Tibial nerve (tissue), 4 donors: Measurements from ENCODE around the gene DCDC2C. TPM values are rescaled to one million over a fixed set of nuclear protein-coding genes. Genes with fewer than 3 reads are reported as not detected.

Source experiments
- DNase-seq, 2 donors: peaks; one replicate each; pipeline ENCODE4 v3.0.0-alpha.2; 2019; ENCODE audit warnings: low spot score in 2 of 2
- H3K27ac ChIP-seq, 4 donors: fragments of 200-600 bp; sonication (generic) in 3 of 4; one replicate each; pipeline ENCODE4 v1.5.1; 2017 to 2019; ENCODE audit warnings: mild to moderate bottlenecking in 1 of 4
- H3K27me3 ChIP-seq, 2 donors: fragments of 200-600 bp; sonication (generic) in 1 of 2; one replicate each; pipeline versions ENCODE4 v1.5.1 to v1.6.0; 2017 to 2019
- H3K36me3 ChIP-seq, 3 donors: fragments of 200-600 bp; sonication (generic); one replicate each; pipeline ENCODE4 v1.5.1; 2018 to 2019
- H3K4me1 ChIP-seq, 4 donors: fragments of 200-600 bp; sonication (generic) in 3 of 4; one replicate each; pipeline ENCODE4 v1.5.1; 2017 to 2019
- H3K4me3 ChIP-seq, 4 donors: fragments of 200-600 bp; sonication (generic) in 3 of 4; one replicate each; pipeline ENCODE4 v1.5.1; 2017 to 2019; ENCODE audit warnings: mild to moderate bottlenecking in 1 of 4, moderate library complexity in 1 of 4
- H3K9me3 ChIP-seq, 4 donors: fragments of 200-600 bp; sonication (generic) in 3 of 4; one replicate each; pipeline ENCODE4 v1.5.1; 2017 to 2019
- EP300 ChIP-seq, 2 donors: sonication (generic); formaldehyde crosslinking; IDR thresholded peaks; one replicate each; pipeline ENCODE4 v1.6.1; 2017; ENCODE audit warnings: antibody characterized with exemption in 2 of 2, mild to moderate bottlenecking in 1 of 2
- POLR2A ChIP-seq, 2 donors: fragments of 450-650 bp; IDR thresholded peaks; one replicate each; pipeline ENCODE4 v1.6.1; 2017; ENCODE audit warnings: antibody characterized with exemption in 2 of 2, mild to moderate bottlenecking in 2 of 2, moderate library complexity in 2 of 2
- WGBS, 2 donors: methylation state at CpG; one replicate each; pipeline ENCODE4 v1.1.5; 2018; 5-methylcytosine and 5-hydroxymethylcytosine counted together
- total RNA-seq, 4 donors: library from RNA; depleted of rRNA; stranded (reverse); fragments of >200 nt; gene quantifications; one replicate each; pipeline ENCODE4 v1.1.0, GENCODE V29; 2016
- TF ChIP-seq, protein P1 (sequence below), 5 experiments: fragments of 200-600 bp in 3 of 5; fragments of 450-650 bp in 2 of 5; sonication (generic) in 3 of 5; IDR thresholded peaks; one replicate each; pipeline ENCODE4 v1.5.1; 2016 to 2019; ENCODE audit warnings: antibody characterized with exemption in 5 of 5, mild to moderate bottlenecking in 3 of 5, moderate library complexity in 2 of 5

The DCDC2C gene
- total RNA-seq, 4 donors from 2014 or later, result 2.9 to 22.3 (median 5.6) TPM

DNA sequence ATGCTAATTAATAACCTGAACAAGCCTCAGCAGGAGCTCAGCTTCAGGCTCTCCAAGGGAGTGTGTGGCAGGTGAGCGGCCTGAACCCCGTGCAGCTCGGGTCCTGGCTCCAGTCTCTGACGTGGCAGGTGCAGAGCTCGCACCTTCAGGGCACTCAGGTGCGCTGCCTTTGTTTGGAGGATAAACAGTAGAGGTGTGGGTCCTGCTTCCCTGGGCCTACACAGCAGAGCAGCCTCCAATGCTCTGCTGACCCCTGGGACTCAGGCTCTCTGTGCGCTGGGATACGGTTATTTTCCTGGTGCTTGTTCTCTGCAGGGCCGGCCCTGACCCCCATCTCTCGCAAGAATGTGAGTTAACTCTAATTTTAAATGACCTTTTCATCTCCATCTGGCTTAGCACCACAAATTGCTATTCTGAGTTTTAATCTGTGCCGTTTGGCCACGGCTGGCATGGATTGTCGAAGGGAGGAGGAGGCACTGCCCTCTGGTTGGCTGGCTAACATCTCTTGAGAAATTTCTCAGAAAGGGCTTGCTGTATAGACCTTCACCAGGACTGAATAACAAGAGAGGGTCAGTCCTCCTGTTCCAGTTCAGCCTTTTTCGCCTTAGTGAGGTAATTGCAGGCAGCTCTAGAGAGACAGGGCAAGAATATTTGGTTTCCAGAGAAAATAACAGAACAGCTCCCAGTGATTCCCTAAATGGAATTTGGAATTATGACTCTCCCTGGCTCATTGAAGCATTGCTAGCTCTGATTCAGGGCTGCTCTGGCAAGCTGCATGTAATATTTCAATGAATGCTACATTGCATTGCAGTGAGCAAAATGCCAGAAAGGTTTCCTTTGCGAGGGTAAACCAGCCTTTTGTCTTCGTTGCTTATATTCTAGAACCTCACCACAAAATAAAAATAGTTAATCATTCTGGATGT, 161.8 kb downstream of the DCDC2C start:
- no peaks in the 10 kb centered on the region for H3K27me3 ChIP-seq
- 48 to 51% methylated on average over 16 of the region's 16 CpGs for WGBS, 2 donors
- H3K4me3 ChIP-seq, result no peak overlapping the region
- TF ChIP-seq POLR2A (IDR thresholded peaks at IDR 0.05) (no peak), EP300 (IDR thresholded peaks at IDR 0.05) (no peak)
- TF ChIP-seq, protein P1, sequence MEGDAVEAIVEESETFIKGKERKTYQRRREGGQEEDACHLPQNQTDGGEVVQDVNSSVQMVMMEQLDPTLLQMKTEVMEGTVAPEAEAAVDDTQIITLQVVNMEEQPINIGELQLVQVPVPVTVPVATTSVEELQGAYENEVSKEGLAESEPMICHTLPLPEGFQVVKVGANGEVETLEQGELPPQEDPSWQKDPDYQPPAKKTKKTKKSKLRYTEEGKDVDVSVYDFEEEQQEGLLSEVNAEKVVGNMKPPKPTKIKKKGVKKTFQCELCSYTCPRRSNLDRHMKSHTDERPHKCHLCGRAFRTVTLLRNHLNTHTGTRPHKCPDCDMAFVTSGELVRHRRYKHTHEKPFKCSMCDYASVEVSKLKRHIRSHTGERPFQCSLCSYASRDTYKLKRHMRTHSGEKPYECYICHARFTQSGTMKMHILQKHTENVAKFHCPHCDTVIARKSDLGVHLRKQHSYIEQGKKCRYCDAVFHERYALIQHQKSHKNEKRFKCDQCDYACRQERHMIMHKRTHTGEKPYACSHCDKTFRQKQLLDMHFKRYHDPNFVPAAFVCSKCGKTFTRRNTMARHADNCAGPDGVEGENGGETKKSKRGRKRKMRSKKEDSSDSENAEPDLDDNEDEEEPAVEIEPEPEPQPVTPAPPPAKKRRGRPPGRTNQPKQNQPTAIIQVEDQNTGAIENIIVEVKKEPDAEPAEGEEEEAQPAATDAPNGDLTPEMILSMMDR (IDR thresholded peaks at IDR 0.05), result no peak
- H3K9me3 ChIP-seq, result no peaks in the 10 kb centered on the region
- DNase-seq, result no peak
- H3K4me1 ChIP-seq, result peaks cover 0 to 16% (median 0%) of the 10 kb centered on the region in 4 donors
- H3K36me3 ChIP-seq, result no peaks in the 10 kb centered on the region
- H3K27ac ChIP-seq, result no peak overlapping the region

DNA sequence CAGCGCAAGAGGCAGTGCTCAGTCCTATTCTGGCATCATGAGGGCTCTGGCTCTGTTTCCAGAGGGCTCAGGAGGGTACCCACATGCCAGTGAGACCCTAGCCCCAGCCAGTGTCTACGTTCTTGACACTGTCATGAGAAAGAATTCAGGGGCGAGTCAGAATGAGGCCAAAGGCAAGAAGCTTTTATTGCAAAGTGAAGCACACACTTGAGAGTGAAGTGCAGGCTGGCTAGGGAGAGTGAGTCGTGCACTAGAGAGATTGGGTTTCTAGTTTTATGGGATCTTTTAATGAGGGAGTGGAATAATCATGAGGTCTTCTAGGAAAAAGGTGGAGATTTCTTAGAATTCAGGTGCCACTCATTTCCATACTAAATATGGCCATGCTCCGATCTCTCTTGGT, 164.1 kb downstream of the DCDC2C start:
- Histone ChIP-seq H3K4me3 (no peak overlapping the region), H3K27me3 (no peaks in the 10 kb centered on the region), H3K36me3 (no peaks in the 10 kb centered on the region), H3K4me1 (peaks cover 0 to 16% (median 0%) of the 10 kb centered on the region in 4 donors), H3K9me3 (no peaks in the 10 kb centered on the region), H3K27ac (no peak overlapping the region)
- no peak for DNase-seq
- TF ChIP-seq, protein P1 (IDR thresholded peaks at IDR 0.05), result no peak
- TF ChIP-seq POLR2A (IDR thresholded peaks at IDR 0.05) (no peak), EP300 (IDR thresholded peaks at IDR 0.05) (no peak)
- WGBS, 2 donors, result 80 to 84% methylated on average over 5 of the region's 5 CpGs

DNA sequence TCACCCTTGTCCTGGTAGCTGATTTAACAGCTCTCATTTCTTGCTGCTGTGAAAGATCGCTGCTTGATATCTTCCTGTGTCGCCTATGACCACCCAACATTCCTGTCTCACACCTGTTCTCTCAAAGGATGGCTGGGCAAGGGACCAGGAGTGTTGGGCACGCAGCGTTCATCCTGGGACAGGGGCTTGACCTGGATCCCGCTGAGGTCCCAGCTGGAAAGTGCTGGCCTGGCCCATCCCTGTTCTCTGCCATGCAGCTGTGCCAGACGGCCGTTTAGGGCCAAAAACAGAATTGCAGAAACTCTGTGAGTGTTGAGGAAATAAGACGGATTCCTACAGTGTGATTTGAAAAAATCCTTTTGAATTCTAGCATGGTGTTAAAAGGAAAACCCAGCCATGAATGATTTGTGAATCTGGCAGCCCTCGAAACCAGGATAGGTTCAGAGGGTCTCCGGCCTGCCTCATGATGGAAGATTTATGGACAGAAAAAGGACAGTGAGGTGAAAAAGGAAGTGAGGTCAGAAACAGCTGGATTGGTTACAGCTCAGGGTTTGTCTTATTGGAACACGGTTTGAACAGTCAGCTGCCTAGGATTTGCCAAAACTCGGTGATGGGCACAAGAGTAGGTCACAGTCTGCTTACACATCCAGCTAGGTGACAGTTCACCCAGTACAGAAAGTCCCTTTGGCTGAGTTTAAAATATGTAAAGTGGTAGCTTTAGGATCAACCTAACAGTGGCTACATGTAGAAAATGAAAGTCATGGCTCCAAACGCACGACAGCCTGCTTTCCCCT, 164.8 kb downstream of the DCDC2C start:
- 69 to 71% methylated on average over 13 of the region's 14 CpGs for WGBS, 2 donors
- H3K4me3 ChIP-seq, result no peak overlapping the region
- H3K4me1 ChIP-seq, result peaks cover 0 to 16% (median 0%) of the 10 kb centered on the region in 4 donors
- TF ChIP-seq EP300 (IDR thresholded peaks at IDR 0.05), result no peak
- no peak for TF ChIP-seq POLR2A (IDR thresholded peaks at IDR 0.05)
- TF ChIP-seq, protein P1 (IDR thresholded peaks at IDR 0.05), result no peak
- H3K27me3 ChIP-seq, result no peaks in the 10 kb centered on the region
- H3K27ac ChIP-seq, result no peak overlapping the region
- no peaks in the 10 kb centered on the region for H3K9me3 ChIP-seq
- DNase-seq, result no peak
- no peaks in the 10 kb centered on the region for H3K36me3 ChIP-seq

DNA sequence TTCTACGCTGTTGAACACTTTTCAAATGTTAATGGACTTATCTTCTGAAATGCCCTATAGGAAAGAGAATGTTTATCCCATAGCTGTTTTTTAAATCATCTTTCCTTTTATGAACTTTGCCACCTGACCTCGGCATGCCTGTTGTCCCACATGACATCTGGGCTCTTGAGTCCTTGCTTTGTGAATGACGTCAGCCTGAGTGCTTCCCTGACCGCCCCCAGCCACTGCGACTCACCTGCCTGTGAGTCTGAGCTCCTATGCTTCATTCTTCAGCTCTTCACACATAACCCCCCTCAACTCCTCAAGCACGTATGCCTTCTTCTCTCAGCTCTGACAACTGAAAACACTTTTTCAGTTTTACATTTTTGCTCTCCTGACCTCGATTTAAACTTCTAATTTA, 166.8 kb downstream of the DCDC2C start:
- Histone ChIP-seq H3K4me3 (no peak overlapping the region), H3K9me3 (no peaks in the 10 kb centered on the region), H3K27ac (no peak overlapping the region), H3K27me3 (no peaks in the 10 kb centered on the region), H3K36me3 (no peaks in the 10 kb centered on the region), H3K4me1 (peaks cover 0 to 10% (median 0%) of the 10 kb centered on the region in 4 donors)
- WGBS, 2 donors, result 82 to 83% methylated on average over 7 of the region's 7 CpGs
- TF ChIP-seq, protein P1 (IDR thresholded peaks at IDR 0.05), result no peak
- no peak for TF ChIP-seq EP300 (IDR thresholded peaks at IDR 0.05)
- TF ChIP-seq POLR2A (IDR thresholded peaks at IDR 0.05), result no peak
- no peak for DNase-seq
